Peyer's patch (tissue), 4 donors: ENCODE data around the gene PRSS12. TPM values are rescaled to one million over a fixed set of nuclear protein-coding genes. Genes with fewer than 3 reads are reported as not detected.

ENCODE experiments used
- DNase-seq, 3 donors: peaks; one replicate each; pipeline ENCODE4 v3.0.0-alpha.2; 2017 to 2019
- H3K27ac ChIP-seq, 4 donors: fragments of 200-600 bp; sonication (generic); one replicate each; pipeline ENCODE4 v1.5.1; 2016 to 2019
- H3K27me3 ChIP-seq, 2 donors: fragments of 200-600 bp; sonication (generic); one replicate each; pipeline ENCODE4 v1.5.1; 2019
- H3K36me3 ChIP-seq, 3 donors: fragments of 200-600 bp; sonication (generic); one replicate each; pipeline ENCODE4 v1.5.1; 2016 to 2019
- H3K4me1 ChIP-seq, 4 donors: fragments of 200-600 bp; sonication (generic); one replicate each; pipeline ENCODE4 v1.5.1; 2016 to 2019
- H3K4me3 ChIP-seq, 4 donors: fragments of 200-600 bp; sonication (generic); 1 replicate in 3 of 4; 2 replicates in 1 of 4; pipeline ENCODE4 v1.5.1; 2016 to 2019; ENCODE audit warnings: mild to moderate bottlenecking in 1 of 4
- H3K9me3 ChIP-seq, 4 donors: fragments of 200-600 bp; sonication (generic); one replicate each; pipeline ENCODE4 v1.5.1; 2016 to 2019; ENCODE audit warnings: mild to moderate bottlenecking in 1 of 4
- CTCF ChIP-seq, 6 experiments: fragments of 450-650 bp in 4 of 6; fragments of 200-600 bp in 2 of 6; sonication (generic) in 1 of 6; IDR thresholded peaks; one replicate each; pipeline ENCODE4 v1.5.1; 2017 to 2019; ENCODE audit warnings: antibody characterized with exemption in 6 of 6, mild to moderate bottlenecking in 3 of 6, moderate library complexity in 1 of 6
- POLR2A ChIP-seq, 2 donors: fragments of 450-650 bp; IDR thresholded peaks; one replicate each; pipeline ENCODE4 v1.5.1; 2017; ENCODE audit warnings: antibody characterized with exemption in 2 of 2, mild to moderate bottlenecking in 2 of 2, moderate library complexity in 2 of 2
- total RNA-seq, 4 donors: library from RNA; depleted of rRNA; stranded (reverse); fragments of >200 nt; gene quantifications; one replicate each; pipeline ENCODE4 v1.1.0, GENCODE V29; 2016

Gene PRSS12
- total RNA-seq, 4 donors from 2014 or later, result 23.1 to 71.0 (median 44.1) TPM

- Histone ChIP-seq H3K36me3 (no peaks in the 10 kb centered on the region), H3K9me3 (no peaks in the 10 kb centered on the region), H3K4me1 (peaks cover 0 to 17% (median 2%) of the 10 kb centered on the region in 4 donors), H3K27ac (no peak overlapping the region), H3K4me3 (no peak overlapping the region), H3K27me3 (no peaks in the 10 kb centered on the region)
- DNase-seq, result peak in 1 of 3 donors; percentile 53
- TF ChIP-seq POLR2A (IDR thresholded peaks at IDR 0.05) (no peak), CTCF (IDR thresholded peaks at IDR 0.05) (no peak)
Observed at GRCh38 chr4:118281611-118282442, 71.0 kb downstream of the PRSS12 start.

- Histone ChIP-seq H3K36me3 (no peaks in the 10 kb centered on the region), H3K4me1 (peaks cover 0 to 17% (median 2%) of the 10 kb centered on the region in 4 donors), H3K9me3 (no peaks in the 10 kb centered on the region), H3K27ac (peak overlapping the region in 1 of 4 donors; percentile 45), H3K4me3 (peak overlapping the region in 2 of 4 donors; percentile 58 to 70), H3K27me3 (no peaks in the 10 kb centered on the region)
- DNase-seq, result peak; percentile 42 to 78 (median 54)
- no peak for TF ChIP-seq POLR2A (IDR thresholded peaks at IDR 0.05)
- peak in 5 of 6 experiments; percentile 12 to 89 (median 65) for TF ChIP-seq CTCF (IDR thresholded peaks at IDR 0.05)
Observed at GRCh38 chr4:118280501-118281218, 72.1 kb downstream of the PRSS12 start.

GRCh38 chr4:118279920-118280432, 72.8 kb downstream of the PRSS12 start:
- no peaks in the 10 kb centered on the region for H3K9me3 ChIP-seq
- H3K36me3 ChIP-seq, result no peaks in the 10 kb centered on the region
- H3K4me3 ChIP-seq, result peak overlapping the region; percentile 58 to 86 (median 65)
- no peak for DNase-seq
- TF ChIP-seq CTCF (IDR thresholded peaks at IDR 0.05) (no peak), POLR2A (IDR thresholded peaks at IDR 0.05) (no peak)
- no peaks in the 10 kb centered on the region for H3K27me3 ChIP-seq
- peaks cover 0 to 17% (median 2%) of the 10 kb centered on the region in 4 donors for H3K4me1 ChIP-seq
- H3K27ac ChIP-seq, result peak overlapping the region in 2 of 4 donors; percentile 92 to 97

- TF ChIP-seq CTCF (IDR thresholded peaks at IDR 0.05), result no peak
- TF ChIP-seq POLR2A (IDR thresholded peaks at IDR 0.05), result no peak
- peak overlapping the region; percentile 58 to 86 (median 65) for H3K4me3 ChIP-seq
- H3K27ac ChIP-seq, result peak overlapping the region; percentile 86 to 97 (median 92)
- H3K27me3 ChIP-seq, result no peaks in the 10 kb centered on the region
- H3K9me3 ChIP-seq, result no peaks in the 10 kb centered on the region
- H3K4me1 ChIP-seq, result peaks cover 0 to 17% (median 2%) of the 10 kb centered on the region in 4 donors
- H3K36me3 ChIP-seq, result no peaks in the 10 kb centered on the region
- DNase-seq, result no peak
Observed at GRCh38 chr4:118279328-118279727, 73.5 kb downstream of the PRSS12 start.

GRCh38 chr4:118278473-118279274, 74.1 kb downstream of the PRSS12 start:
- Histone ChIP-seq H3K9me3 (no peaks in the 10 kb centered on the region), H3K4me3 (peak overlapping the region; percentile 58 to 86 (median 65)), H3K27me3 (no peaks in the 10 kb centered on the region), H3K36me3 (no peaks in the 10 kb centered on the region), H3K4me1 (peaks cover 0 to 17% (median 2%) of the 10 kb centered on the region in 4 donors), H3K27ac (peak overlapping the region; percentile 86 to 97 (median 92))
- TF ChIP-seq CTCF (IDR thresholded peaks at IDR 0.05), result no peak
- TF ChIP-seq POLR2A (IDR thresholded peaks at IDR 0.05), result peak; percentile 90 to 96
- peak; percentile 98 to 99 (median 98) for DNase-seq
